Left cardiac atrium (tissue), 4 donors: Measurements from ENCODE around the gene RAB31. TPM values are rescaled to one million over a fixed set of nuclear protein-coding genes. Genes with fewer than 3 reads are reported as not detected.

Source experiments
- ATAC-seq, 2 donors: fragments of 200-7000 bp; cut with Tn5 transposase; one replicate each; pipeline ENCODE4 v1.9.1; 2020; ENCODE audit warnings: mild to moderate bottlenecking in 2 of 2, moderate library complexity in 2 of 2
- DNase-seq: peaks from one replicate; pipeline ENCODE4 v3.0.0-alpha.2; 2020
- intact Hi-C, 2 donors: fragments of 100-400 bp; cut with DNase I; formaldehyde crosslinking; loops; one replicate each; pipeline versions ENCODE4 v1.14.1 to v1.15.1; 2022 to 2023
- total RNA-seq, 2 donors: library from RNA; stranded (reverse); fragmentation: NEBNext Ultra II Directional; extraction: Animal tissue kit (Norgen Biotek cat#: 25700); gene quantifications; one replicate each; pipeline ENCODE4 v1.2.1, GENCODE V29; 2021
- donor health status: DM: no; HTN: yes; CAD: no.
- donor health status: DM: no; HTN: yes; CAD: no; lungs with severe emphysema.
- donor health status: DM: yes; HTN: yes; CAD: no.
- donor health status: Dilated cardiomyopathy.

Gene RAB31
- total RNA-seq, 2 donors from 2014 or later: 21.2 to 31.1 TPM

GRCh38 chr18:9802175-9803062 lies 94.3 kb downstream of the RAB31 start:
- DNase-seq (no peak), ATAC-seq (no peak)
- intact Hi-C loops: loop anchor here in 1 of 2 donors (10.0 kb wide), 2 partner anchors 122 to 152 kb away; no protein-coding TSS in a partner anchor

- DNase-seq: no peak
- intact Hi-C loops: loop anchor here in 1 of 2 donors (10.0 kb wide), 2 partner anchors 122 to 152 kb away; no protein-coding TSS in a partner anchor
- peak in 1 of 2 donors; percentile 16 for ATAC-seq
Observed at GRCh38 chr18:9803063-9803697, 95.1 kb downstream of the RAB31 start.

GRCh38 chr18:9803698-9804516 lies 95.8 kb downstream of the RAB31 start:
- DNase-seq (peak; percentile 72), ATAC-seq (peak; percentile 69 to 73)
- intact Hi-C loops: loop anchor here in 1 of 2 donors (10.0 kb wide), 2 partner anchors 121 to 151 kb away; no protein-coding TSS in a partner anchor

GRCh38 chr18:9804517-9805104 lies 96.5 kb downstream of the RAB31 start:
- ATAC-seq (peak; percentile 48 to 74), DNase-seq (no peak)
- intact Hi-C loops: loop anchor here in 1 of 2 donors (5.0 to 10.0 kb wide), 3 partner anchors 38 to 150 kb away; no protein-coding TSS in a partner anchor

- intact Hi-C loops: loop anchor here in 1 of 2 donors (5.0 to 10.0 kb wide), 3 partner anchors 35 to 148 kb away; no protein-coding TSS in a partner anchor
- no peak for ATAC-seq
- DNase-seq: no peak
Observed at GRCh38 chr18:9806905-9807304, 98.8 kb downstream of the RAB31 start.

- DNase-seq (no peak), ATAC-seq (peak; percentile 32 to 37)
- intact Hi-C loops: loop anchor here in 1 of 2 donors (5.0 to 10.0 kb wide), 3 partner anchors 34 to 146 kb away; no protein-coding TSS in a partner anchor
Observed at GRCh38 chr18:9808295-9809241, 100.5 kb downstream of the RAB31 start.

GRCh38 chr18:9809697-9810096 lies 101.6 kb downstream of the RAB31 start:
- intact Hi-C loops: loop anchor here in 1 of 2 donors (5.0 to 10.0 kb wide), 3 partner anchors 33 to 145 kb away; no protein-coding TSS in a partner anchor
- DNase-seq: no peak
- no peak for ATAC-seq

- DNase-seq: no peak
- ATAC-seq: no peak
- intact Hi-C loops: no loop called here
Observed at GRCh38 chr18:9810299-9810698, 102.2 kb downstream of the RAB31 start.

- intact Hi-C loops: no loop called here
- peak; percentile 36 to 81 for ATAC-seq
Observed at GRCh38 chr18:9810994-9811705, 103.0 kb downstream of the RAB31 start.

GRCh38 chr18:9811978-9812377 lies 103.9 kb downstream of the RAB31 start:
- ATAC-seq (no peak), DNase-seq (no peak)
- intact Hi-C loops: no loop called here

More at GRCh38 chr18:9810994-9811705, 103.0 kb downstream of the RAB31 start:
- DNase-seq: no peak

GRCh38 chr18:9814431-9814830 lies 106.3 kb downstream of the RAB31 start:
- ATAC-seq (peak in 1 of 2 donors; percentile 47), DNase-seq (no peak)
- intact Hi-C loops: no loop called here

- ATAC-seq (no peak), DNase-seq (no peak)
- intact Hi-C loops: no loop called here
Observed at GRCh38 chr18:9817286-9817685, 109.2 kb downstream of the RAB31 start.

- intact Hi-C loops: no loop called here
- no peak for DNase-seq
- peak; percentile 48 to 68 for ATAC-seq
Observed at GRCh38 chr18:9817725-9818422, 109.8 kb downstream of the RAB31 start.

- intact Hi-C loops: no loop called here
- ATAC-seq (no peak), DNase-seq (no peak)
Observed at GRCh38 chr18:9818423-9818734, 110.3 kb downstream of the RAB31 start.

- DNase-seq (no peak), ATAC-seq (no peak)
- intact Hi-C loops: no loop called here
Observed at GRCh38 chr18:9820127-9820526, 112.0 kb downstream of the RAB31 start.

GRCh38 chr18:9820719-9821118 lies 112.6 kb downstream of the RAB31 start:
- intact Hi-C loops: no loop called here
- no peak for DNase-seq
- ATAC-seq: no peak
